ENCODE data around the gene KLHL22. TPM values are rescaled to one million over a fixed set of nuclear protein-coding genes. Genes with fewer than 3 reads are reported as not detected.
A peak's percentile ranks its signal among the peaks of the same experiment; 100 is the strongest.

Gene KLHL22
- total and polyA plus RNA-seq, 2 of the 13 experiments (the other 11 are each of a cell fraction or from before 2014, with no cell fraction given): 10.9 to 14.8 TPM

- TF ChIP-seq, protein P1, sequence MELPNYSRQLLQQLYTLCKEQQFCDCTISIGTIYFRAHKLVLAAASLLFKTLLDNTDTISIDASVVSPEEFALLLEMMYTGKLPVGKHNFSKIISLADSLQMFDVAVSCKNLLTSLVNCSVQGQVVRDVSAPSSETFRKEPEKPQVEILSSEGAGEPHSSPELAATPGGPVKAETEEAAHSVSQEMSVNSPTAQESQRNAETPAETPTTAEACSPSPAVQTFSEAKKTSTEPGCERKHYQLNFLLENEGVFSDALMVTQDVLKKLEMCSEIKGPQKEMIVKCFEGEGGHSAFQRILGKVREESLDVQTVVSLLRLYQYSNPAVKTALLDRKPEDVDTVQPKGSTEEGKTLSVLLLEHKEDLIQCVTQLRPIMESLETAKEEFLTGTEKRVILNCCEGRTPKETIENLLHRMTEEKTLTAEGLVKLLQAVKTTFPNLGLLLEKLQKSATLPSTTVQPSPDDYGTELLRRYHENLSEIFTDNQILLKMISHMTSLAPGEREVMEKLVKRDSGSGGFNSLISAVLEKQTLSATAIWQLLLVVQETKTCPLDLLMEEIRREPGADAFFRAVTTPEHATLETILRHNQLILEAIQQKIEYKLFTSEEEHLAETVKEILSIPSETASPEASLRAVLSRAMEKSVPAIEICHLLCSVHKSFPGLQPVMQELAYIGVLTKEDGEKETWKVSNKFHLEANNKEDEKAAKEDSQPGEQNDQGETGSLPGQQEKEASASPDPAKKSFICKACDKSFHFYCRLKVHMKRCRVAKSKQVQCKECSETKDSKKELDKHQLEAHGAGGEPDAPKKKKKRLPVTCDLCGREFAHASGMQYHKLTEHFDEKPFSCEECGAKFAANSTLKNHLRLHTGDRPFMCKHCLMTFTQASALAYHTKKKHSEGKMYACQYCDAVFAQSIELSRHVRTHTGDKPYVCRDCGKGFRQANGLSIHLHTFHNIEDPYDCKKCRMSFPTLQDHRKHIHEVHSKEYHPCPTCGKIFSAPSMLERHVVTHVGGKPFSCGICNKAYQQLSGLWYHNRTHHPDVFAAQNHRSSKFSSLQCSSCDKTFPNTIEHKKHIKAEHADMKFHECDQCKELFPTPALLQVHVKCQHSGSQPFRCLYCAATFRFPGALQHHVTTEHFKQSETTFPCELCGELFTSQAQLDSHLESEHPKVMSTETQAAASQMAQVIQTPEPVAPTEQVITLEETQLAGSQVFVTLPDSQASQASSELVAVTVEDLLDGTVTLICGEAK (IDR thresholded peaks at IDR 0.05): no peak
- TF ChIP-seq, protein P1 (CRISPR knock-in tag; IDR thresholded peaks at IDR 0.05): peak; percentile 71
- TF ChIP-seq HNRNPL (IDR thresholded peaks at IDR 0.05; ENCODE audit: low read depth, low read length) (no peak), MNT (IDR thresholded peaks at IDR 0.05) (no peak), SRSF1 (optimal IDR thresholded peaks at IDR 0.05; ENCODE audit: low read depth, low read length) (no peak), SRY (CRISPR knock-in tag; IDR thresholded peaks at IDR 0.05) (peak; percentile 72; the same call in 1 of the 2 replicates), ZNF326 (CRISPR knock-in tag; IDR thresholded peaks at IDR 0.05; ENCODE audit: borderline replicate concordance) (no peak), HNRNPUL1 (IDR thresholded peaks at IDR 0.05; ENCODE audit: low read depth, low read length) (no peak), ERF (CRISPR knock-in tag; IDR thresholded peaks at IDR 0.05) (peak; percentile 37; the same call in 1 of the 2 replicates), ATRX (CRISPR knock-in tag; IDR thresholded peaks at IDR 0.05; ENCODE audit: borderline replicate concordance) (no peak), ZNF460 (CRISPR knock-in tag; IDR thresholded peaks at IDR 0.05; ENCODE audit: borderline replicate concordance) (no peak), ZNF746 (CRISPR knock-in tag; IDR thresholded peaks at IDR 0.05) (peak; percentile 65; the same call in 1 of the 2 replicates)
- TF ChIP-seq, protein P2, sequence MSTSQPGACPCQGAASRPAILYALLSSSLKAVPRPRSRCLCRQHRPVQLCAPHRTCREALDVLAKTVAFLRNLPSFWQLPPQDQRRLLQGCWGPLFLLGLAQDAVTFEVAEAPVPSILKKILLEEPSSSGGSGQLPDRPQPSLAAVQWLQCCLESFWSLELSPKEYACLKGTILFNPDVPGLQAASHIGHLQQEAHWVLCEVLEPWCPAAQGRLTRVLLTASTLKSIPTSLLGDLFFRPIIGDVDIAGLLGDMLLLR (CRISPR knock-in tag; IDR thresholded peaks at IDR 0.05): no peak; the same call in 1 of the 2 replicates
- TF ChIP-seq, protein P3, sequence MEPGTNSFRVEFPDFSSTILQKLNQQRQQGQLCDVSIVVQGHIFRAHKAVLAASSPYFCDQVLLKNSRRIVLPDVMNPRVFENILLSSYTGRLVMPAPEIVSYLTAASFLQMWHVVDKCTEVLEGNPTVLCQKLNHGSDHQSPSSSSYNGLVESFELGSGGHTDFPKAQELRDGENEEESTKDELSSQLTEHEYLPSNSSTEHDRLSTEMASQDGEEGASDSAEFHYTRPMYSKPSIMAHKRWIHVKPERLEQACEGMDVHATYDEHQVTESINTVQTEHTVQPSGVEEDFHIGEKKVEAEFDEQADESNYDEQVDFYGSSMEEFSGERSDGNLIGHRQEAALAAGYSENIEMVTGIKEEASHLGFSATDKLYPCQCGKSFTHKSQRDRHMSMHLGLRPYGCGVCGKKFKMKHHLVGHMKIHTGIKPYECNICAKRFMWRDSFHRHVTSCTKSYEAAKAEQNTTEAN (CRISPR knock-in tag; conservative IDR thresholded peaks at IDR 0.05): no peak
- TF ChIP-seq, protein P4, sequence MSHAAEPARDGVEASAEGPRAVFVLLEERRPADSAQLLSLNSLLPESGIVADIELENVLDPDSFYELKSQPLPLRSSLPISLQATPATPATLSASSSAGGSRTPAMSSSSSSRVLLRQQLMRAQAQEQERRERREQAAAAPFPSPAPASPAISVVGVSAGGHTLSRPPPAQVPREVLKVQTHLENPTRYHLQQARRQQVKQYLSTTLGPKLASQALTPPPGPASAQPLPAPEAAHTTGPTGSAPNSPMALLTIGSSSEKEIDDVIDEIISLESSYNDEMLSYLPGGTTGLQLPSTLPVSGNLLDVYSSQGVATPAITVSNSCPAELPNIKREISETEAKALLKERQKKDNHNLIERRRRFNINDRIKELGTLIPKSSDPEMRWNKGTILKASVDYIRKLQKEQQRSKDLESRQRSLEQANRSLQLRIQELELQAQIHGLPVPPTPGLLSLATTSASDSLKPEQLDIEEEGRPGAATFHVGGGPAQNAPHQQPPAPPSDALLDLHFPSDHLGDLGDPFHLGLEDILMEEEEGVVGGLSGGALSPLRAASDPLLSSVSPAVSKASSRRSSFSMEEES (CRISPR knock-in tag; IDR thresholded peaks at IDR 0.05): no peak
Observed at GRCh38 chr22:20393705-20394476, 101.7 kb downstream of the KLHL22 start, which contains the start of gene ZNF74 (continued).

Data from HepG2 (cell line).